IMR-90 (cell line): ENCODE results near the gene CHSY3.

Experiments used
- CEBPB ChIP-seq: IDR thresholded peaks from 2 replicates; pipeline ENCODE4 v1.6.1; 2012; ENCODE audit warnings: low read depth, low read length, improper control_type of control experiment
- CTCF ChIP-seq: conservative IDR thresholded peaks from 2 replicates; pipeline ENCODE4 v1.5.1; 2012; ENCODE audit warnings: mild to moderate bottlenecking, low read depth, low read length, improper control_type of control experiment
- MAFK ChIP-seq: IDR thresholded peaks from 2 replicates; pipeline ENCODE4 v1.6.1; 2012; ENCODE audit warnings: low read depth, low read length, improper control_type of control experiment
- MAZ ChIP-seq: IDR thresholded peaks from 2 replicates; pipeline ENCODE4 v1.6.1; 2012; ENCODE audit warnings: low read depth, mild to moderate bottlenecking, low read length, improper control_type of control experiment, moderate library complexity, borderline replicate concordance
- POLR2A ChIP-seq: IDR thresholded peaks from 2 replicates; pipeline ENCODE4 v1.6.1; 2012; ENCODE audit warnings: mild to moderate bottlenecking, low read depth, low read length
- RAD21 ChIP-seq: IDR thresholded peaks from 2 replicates; pipeline ENCODE4 v1.6.1; 2012; ENCODE audit warnings: low read length, improper control_type of control experiment
- RFX5 ChIP-seq: IDR thresholded peaks from 2 replicates; pipeline ENCODE4 v1.8.0; 2012; ENCODE audit warnings: low read depth, mild to moderate bottlenecking, low read length, moderate library complexity

- TF ChIP-seq CTCF (no peak), CEBPB (no peak), POLR2A (no peak), MAFK (no peak), MAZ (no peak), RAD21 (no peak), RFX5 (no peak)
Observed at GRCh38 chr5:130164966-130165365, 260.7 kb downstream of the CHSY3 start.
